Large intestine (tissue), 3 donors: ENCODE results near the gene SMC3. TPM values are rescaled to one million over a fixed set of nuclear protein-coding genes. Genes with fewer than 3 reads are reported as not detected.
"Not testable (repeated sequence)": the region's sequence is repeated elsewhere in the genome, so short reads cannot be mapped to it uniquely, and the experiment has no call there.

Source experiments
- DNase-seq, 2 donors: peaks; one replicate each; pipeline versions ENCODE4 v3.0.0 to v3.0.0-alpha.2; 2013
- H3K27ac ChIP-seq: one replicate; pipeline ENCODE4 v1.5.1; 2013; ENCODE audit warnings: low read length
- H3K27me3 ChIP-seq: 2 replicates; pipeline ENCODE4 v1.6.1; 2013; ENCODE audit warnings: low read length; ENCODE audit not compliant: control insufficient read depth, insufficient read depth
- H3K36me3 ChIP-seq: 2 replicates; pipeline ENCODE4 v1.6.1; 2013; ENCODE audit warnings: low read length; ENCODE audit not compliant: control insufficient read depth, insufficient read depth
- H3K4me1 ChIP-seq: one replicate; pipeline ENCODE4 v1.6.1; 2013; ENCODE audit warnings: low read length; ENCODE audit not compliant: control insufficient read depth, insufficient read depth
- H3K4me3 ChIP-seq: one replicate; pipeline ENCODE4 v1.5.1; 2013; ENCODE audit warnings: low read length
- H3K9me3 ChIP-seq: one replicate; pipeline ENCODE4 v1.6.1; 2013; ENCODE audit warnings: mild to moderate bottlenecking, low read depth, low read length, moderate library complexity; ENCODE audit not compliant: control insufficient read depth
- WGBS: methylation state at CpG from one replicate; pipeline ENCODE4 v1.1.5; 2013; ENCODE audit warnings: low lambda C conversion rate; ENCODE audit not compliant: insufficient coverage; 5-methylcytosine and 5-hydroxymethylcytosine counted together
- polyA plus RNA-seq: library from polyadenylated mRNA; unstranded; fragments of 120-200 nt; gene quantifications from one replicate; pipeline ENCODE4 v1.2.1, GENCODE V29; 2013

SMC3 gene
- polyA plus RNA-seq, 1 donor, result 62.6 TPM

- no peak for DNase-seq
- H3K27me3 ChIP-seq, result no peaks in the 10 kb centered on the region
- no CpG with 5 or more reads among the region's 3 CpGs for WGBS
- H3K36me3 ChIP-seq, result no peaks in the 10 kb centered on the region
- no peaks in the 10 kb centered on the region for H3K9me3 ChIP-seq
- no peaks in the 10 kb centered on the region for H3K4me1 ChIP-seq
- no peak overlapping the region for H3K4me3 ChIP-seq
- no peak overlapping the region for H3K27ac ChIP-seq
Observed at GRCh38 chr10:110619514-110620397, 52.3 kb downstream of the SMC3 start.

- no CpG with 5 or more reads among the region's 2 CpGs for WGBS
- DNase-seq, result no peak
- Histone ChIP-seq H3K4me3 (no peak overlapping the region), H3K9me3 (no peaks in the 10 kb centered on the region), H3K27me3 (no peaks in the 10 kb centered on the region), H3K36me3 (no peaks in the 10 kb centered on the region), H3K27ac (no peak overlapping the region), H3K4me1 (peaks cover 2% of the 10 kb centered on the region)
Observed at GRCh38 chr10:110620398-110620719, 52.9 kb downstream of the SMC3 start.

DNA sequence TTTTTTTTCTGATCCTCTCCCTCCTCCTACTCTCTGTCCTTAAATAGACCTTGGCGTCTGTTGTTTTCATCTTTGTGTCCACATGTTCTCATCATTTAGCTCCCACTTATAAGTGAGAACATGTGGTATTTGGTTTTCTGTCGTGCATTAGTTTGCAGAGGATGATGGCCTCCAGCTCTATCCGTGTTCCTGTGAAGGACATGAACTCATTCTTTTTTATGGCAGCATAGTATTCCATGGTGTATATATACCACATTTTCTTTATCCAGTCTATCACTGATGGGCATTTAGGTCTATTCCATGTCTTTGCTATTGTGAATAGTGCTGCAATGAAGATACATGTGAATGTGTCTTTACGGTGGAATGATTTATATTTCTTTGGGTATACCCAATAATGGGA, 55.8 kb downstream of the SMC3 start:
- H3K4me3 ChIP-seq, H3K27me3 ChIP-seq, DNase-seq, H3K9me3 ChIP-seq, H3K36me3 ChIP-seq, H3K27ac ChIP-seq: not testable (repeated sequence)
- peaks cover 12% of the 10 kb centered on the region for H3K4me1 ChIP-seq
- WGBS, result no CpG with 5 or more reads among the region's 4 CpGs

GRCh38 chr10:110625356-110625894, 57.9 kb downstream of the SMC3 start:
- Histone ChIP-seq H3K27ac (peak overlapping the region; percentile 56), H3K27me3 (no peaks in the 10 kb centered on the region), H3K36me3 (no peaks in the 10 kb centered on the region), H3K4me3 (no peak overlapping the region), H3K4me1 (peaks cover 12% of the 10 kb centered on the region), H3K9me3 (no peaks in the 10 kb centered on the region)
- WGBS, result 57% methylated on average over 3 of the region's 6 CpGs
- DNase-seq, result peak in 1 of 2 donors; percentile 58

DNA sequence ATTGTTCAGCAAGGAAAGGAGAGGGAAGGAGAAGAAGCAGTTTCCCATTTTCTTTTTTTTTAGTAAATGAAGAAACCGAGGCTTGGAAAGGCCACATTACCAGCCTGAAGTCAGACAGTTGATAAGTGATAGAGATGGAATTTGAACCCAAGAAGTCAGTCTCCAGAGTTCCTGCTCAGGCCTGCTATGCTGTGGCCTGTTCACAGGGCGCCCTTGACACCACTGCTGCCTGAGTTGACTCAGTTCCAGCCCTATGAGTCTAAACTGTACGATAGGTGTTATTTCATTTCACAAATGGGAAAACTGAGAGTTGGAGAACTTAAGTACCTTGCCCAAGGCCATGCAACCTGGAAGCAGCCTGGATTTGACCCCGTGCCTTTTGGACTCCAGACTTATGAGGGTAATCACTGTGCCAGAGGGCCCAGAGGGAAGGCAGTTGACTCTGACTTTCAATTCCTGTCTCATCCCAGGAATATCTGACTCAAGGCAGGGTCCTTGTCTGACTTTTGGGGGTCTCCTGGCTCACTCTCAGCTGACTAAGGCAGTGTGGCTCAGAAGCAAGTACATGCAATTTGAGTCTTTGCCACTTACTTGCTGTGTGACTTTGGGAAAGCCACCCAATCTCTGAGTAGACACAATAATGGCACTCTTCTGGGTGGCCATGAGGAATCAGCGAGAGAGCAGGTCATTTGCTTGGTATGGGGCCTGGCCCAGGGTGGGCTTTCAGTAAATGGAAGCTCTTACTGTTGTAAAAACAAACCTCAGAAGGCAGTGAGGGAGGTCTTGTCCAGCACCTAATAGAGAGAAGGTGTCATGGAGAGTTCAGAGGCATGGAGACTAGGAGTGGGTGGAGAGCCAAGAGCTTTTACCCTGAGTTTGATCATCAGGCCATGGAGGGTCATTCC, 58.7 kb downstream of the SMC3 start:
- Histone ChIP-seq H3K27me3 (no peaks in the 10 kb centered on the region), H3K4me1 (peaks cover 12% of the 10 kb centered on the region), H3K4me3 (no peak overlapping the region), H3K36me3 (no peaks in the 10 kb centered on the region), H3K9me3 (no peaks in the 10 kb centered on the region), H3K27ac (peak overlapping the region; percentile 56)
- DNase-seq, result peak in 1 of 2 donors; percentile 39
- WGBS, result 90% methylated on average over 2 of the region's 5 CpGs

- Histone ChIP-seq H3K27me3 (no peaks in the 10 kb centered on the region), H3K27ac (no peak overlapping the region), H3K4me3 (no peak overlapping the region), H3K9me3 (no peaks in the 10 kb centered on the region), H3K4me1 (peaks cover 12% of the 10 kb centered on the region), H3K36me3 (no peaks in the 10 kb centered on the region)
- DNase-seq, result no peak
Observed at GRCh38 chr10:110628161-110628560, 60.7 kb downstream of the SMC3 start.

- no CpG with 5 or more reads among the region's 3 CpGs for WGBS
- Histone ChIP-seq H3K4me1 (peaks cover 12% of the 10 kb centered on the region), H3K4me3 (no peak overlapping the region), H3K9me3 (no peaks in the 10 kb centered on the region), H3K27ac (no peak overlapping the region), H3K27me3 (no peaks in the 10 kb centered on the region), H3K36me3 (no peaks in the 10 kb centered on the region)
- no peak for DNase-seq
Observed at GRCh38 chr10:110629680-110630191, 62.2 kb downstream of the SMC3 start.

DNA sequence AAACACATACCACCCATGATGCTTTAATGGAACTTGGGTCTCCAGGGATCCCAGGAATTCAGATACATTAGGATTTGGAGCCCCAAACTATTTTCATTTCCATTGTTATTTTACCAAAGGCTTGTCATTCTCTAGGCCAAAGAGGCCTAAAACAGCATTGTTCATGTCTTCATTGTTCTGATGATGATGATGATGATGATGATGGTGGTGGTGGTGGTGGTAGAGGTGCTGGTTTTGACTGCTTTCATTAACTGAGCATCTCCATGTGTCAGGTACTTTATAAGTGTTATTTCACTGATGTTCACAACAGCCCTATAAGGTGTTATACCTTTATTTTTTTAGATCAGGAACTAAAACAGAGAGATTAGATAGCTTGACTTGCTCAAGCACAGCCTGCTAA, 64.4 kb downstream of the SMC3 start:
- Histone ChIP-seq H3K9me3 (no peaks in the 10 kb centered on the region), H3K27ac (no peak overlapping the region), H3K4me1 (no peaks in the 10 kb centered on the region), H3K4me3 (no peak overlapping the region), H3K27me3 (no peaks in the 10 kb centered on the region), H3K36me3 (no peaks in the 10 kb centered on the region)
- DNase-seq, result no peak

DNA sequence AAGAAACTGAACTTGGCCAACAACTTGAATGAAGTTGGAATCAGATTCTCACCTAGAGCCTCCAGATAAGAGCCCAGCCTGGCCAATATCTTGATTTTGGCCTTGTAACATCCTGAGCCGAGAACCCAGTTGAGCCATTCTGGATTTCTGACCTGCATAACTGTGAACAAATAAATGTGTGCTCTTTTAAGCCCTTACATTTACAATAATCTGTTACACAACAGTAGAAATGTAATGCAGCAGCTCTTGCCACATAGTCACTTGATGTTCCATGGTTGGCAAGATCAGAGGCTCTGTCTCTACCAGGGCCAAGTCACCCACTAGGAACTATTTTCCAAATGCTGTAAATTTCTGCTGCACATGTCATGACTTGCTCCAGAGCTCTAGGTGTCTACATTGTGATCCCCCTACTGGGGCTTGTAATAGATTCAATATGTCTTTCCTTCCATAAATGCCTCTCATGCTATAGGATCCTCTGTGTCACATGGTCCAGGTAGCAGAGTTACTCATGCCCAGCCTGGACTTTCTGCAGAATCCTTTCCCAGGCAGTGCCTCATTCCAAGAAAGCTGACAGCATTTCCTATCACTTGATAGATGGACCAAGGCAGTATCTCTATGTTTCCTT, 65.2 kb downstream of the SMC3 start:
- Histone ChIP-seq H3K27me3 (peaks cover 2% of the 10 kb centered on the region), H3K36me3 (no peaks in the 10 kb centered on the region), H3K4me1 (no peaks in the 10 kb centered on the region), H3K27ac (no peak overlapping the region), H3K9me3 (no peaks in the 10 kb centered on the region), H3K4me3 (no peak overlapping the region)
- no CpG with 5 or more reads among the region's 1 CpG for WGBS
- DNase-seq, result no peak

DNA sequence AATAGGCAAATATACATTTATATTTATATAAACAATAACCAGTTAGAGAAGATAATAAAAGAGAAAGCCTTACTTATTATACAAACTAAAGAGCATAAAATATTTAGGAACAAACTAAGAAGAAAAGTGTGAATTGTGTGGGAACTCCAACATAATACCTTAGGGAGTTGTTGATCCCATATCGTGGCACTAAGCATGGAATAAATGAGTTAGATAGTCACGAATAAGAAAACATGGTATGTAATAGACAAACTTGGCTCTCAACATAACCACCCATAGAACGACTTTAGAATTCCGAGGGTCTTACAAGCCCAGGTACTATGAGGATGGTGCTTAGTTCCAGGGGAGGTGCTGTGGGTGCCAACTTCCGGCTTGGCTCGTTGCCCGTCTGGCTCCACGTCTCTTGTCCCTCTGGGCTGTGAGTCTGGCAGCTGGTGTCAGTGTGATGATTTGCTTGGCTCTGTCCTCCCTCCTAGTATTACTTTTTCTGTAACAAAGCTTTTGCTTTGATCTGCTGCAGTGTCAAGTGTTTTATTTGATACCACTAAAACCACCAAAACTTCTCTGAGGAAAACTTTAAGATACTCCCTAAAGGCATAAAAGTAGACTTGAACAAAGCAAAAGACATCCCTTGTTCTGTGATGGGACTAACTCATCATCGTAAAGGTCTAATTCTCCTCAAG, 67.2 kb downstream of the SMC3 start:
- Histone ChIP-seq H3K27ac (no peak overlapping the region), H3K4me1 (no peaks in the 10 kb centered on the region)
- no peak for DNase-seq

More for the DNA sequence above, 67.2 kb downstream of the SMC3 start:
- WGBS, result no CpG with 5 or more reads among the region's 9 CpGs
- Histone ChIP-seq H3K36me3 (no peaks in the 10 kb centered on the region), H3K27me3 (peaks cover 8% of the 10 kb centered on the region), H3K9me3 (no peaks in the 10 kb centered on the region), H3K4me3 (no peak overlapping the region)
